ENCODE measurements around the gene ZNF28.
"Not testable (repeated sequence)": the region's sequence is repeated elsewhere in the genome, so short reads cannot be mapped to it uniquely, and the experiment has no call there.

The ZNF28 gene

GRCh38 chr19:52821204-52821960, at the start of gene ZNF28:
Gene ZNF28 (minus strand): TSS chr19:52821633. CDS start chr19:52817958, 3,675 bp downstream.
- peak; percentile 15 to 72 for DNase-seq (ENCODE audit: low read depth in 1 of 2, low spot score in 1 of 2)
- in situ Hi-C loops (cut with HindIII; ENCODE audit: low pct_unique_long_range_greater_than_20kb, low sequenced_read_pairs) = not testable (repeated sequence)

GRCh38 chr19:52868031-52868430, 46.6 kb upstream of the ZNF28 start:
- DNase-seq (ENCODE audit: low read depth in 1 of 2, low spot score in 1 of 2); in situ Hi-C loops (cut with HindIII; ENCODE audit: low pct_unique_long_range_greater_than_20kb, low sequenced_read_pairs): not testable (repeated sequence)

GRCh38 chr19:52857378-52858191, 36.2 kb upstream of the ZNF28 start, which contains the start of gene ZNF468:
Gene ZNF468 (minus strand): TSS chr19:52857619. CDS start chr19:52854272, 3,347 bp downstream.
- in situ Hi-C loops (cut with HindIII; ENCODE audit: low pct_unique_long_range_greater_than_20kb, low sequenced_read_pairs) = not testable (repeated sequence)
- DNase-seq (ENCODE audit: low read depth in 1 of 2, low spot score in 1 of 2) = peak; percentile 31 to 68

- in situ Hi-C loops (cut with HindIII; ENCODE audit: low pct_unique_long_range_greater_than_20kb, low sequenced_read_pairs) = not testable (repeated sequence)
- DNase-seq (ENCODE audit: low read depth in 1 of 2, low spot score in 1 of 2) = peak in 1 of 2 experiments; percentile 3
These were observed 35.3 kb upstream of the ZNF28 start for GRCh38 chr19:52856540-52857377.

- in situ Hi-C loops (cut with HindIII; ENCODE audit: low pct_unique_long_range_greater_than_20kb, low sequenced_read_pairs); DNase-seq (ENCODE audit: low read depth in 1 of 2, low spot score in 1 of 2): not testable (repeated sequence)
These were observed 25.9 kb upstream of the ZNF28 start for GRCh38 chr19:52847352-52847751.

GRCh38 chr19:52840825-52841465, 19.5 kb upstream of the ZNF28 start:
- DNase-seq (ENCODE audit: low read depth in 1 of 2, low spot score in 1 of 2); in situ Hi-C loops (cut with HindIII; ENCODE audit: low pct_unique_long_range_greater_than_20kb, low sequenced_read_pairs): not testable (repeated sequence)

- DNase-seq (ENCODE audit: low read depth in 1 of 2, low spot score in 1 of 2); in situ Hi-C loops (cut with HindIII; ENCODE audit: low pct_unique_long_range_greater_than_20kb, low sequenced_read_pairs): not testable (repeated sequence)
These were observed 12.9 kb upstream of the ZNF28 start for GRCh38 chr19:52834289-52834688.

- DNase-seq (ENCODE audit: low read depth in 1 of 2, low spot score in 1 of 2); in situ Hi-C loops (cut with HindIII; ENCODE audit: low pct_unique_long_range_greater_than_20kb, low sequenced_read_pairs): not testable (repeated sequence)
These were observed 12.1 kb upstream of the ZNF28 start for GRCh38 chr19:52833541-52833940.

- in situ Hi-C loops (cut with HindIII; ENCODE audit: low pct_unique_long_range_greater_than_20kb, low sequenced_read_pairs); DNase-seq (ENCODE audit: low read depth in 1 of 2, low spot score in 1 of 2): not testable (repeated sequence)
These were observed 8.4 kb upstream of the ZNF28 start for GRCh38 chr19:52829866-52830265.

- no peak for TF ChIP-seq JUND (IDR thresholded peaks at IDR 0.05; ENCODE audit: low read depth)
- no peak for DNase-seq (ENCODE audit: low read depth in 1 of 2, low spot score in 1 of 2)
- in situ Hi-C loops (cut with HindIII; ENCODE audit: low pct_unique_long_range_greater_than_20kb, low sequenced_read_pairs) = no loop called here
These were observed 4.3 kb upstream of the ZNF28 start for GRCh38 chr19:52825765-52826164.

- TF ChIP-seq JUND (IDR thresholded peaks at IDR 0.05; ENCODE audit: low read depth) = no peak
- in situ Hi-C loops (cut with HindIII; ENCODE audit: low pct_unique_long_range_greater_than_20kb, low sequenced_read_pairs) = no loop called here
- no peak for DNase-seq (ENCODE audit: low read depth in 1 of 2, low spot score in 1 of 2)
These were observed 2.2 kb upstream of the ZNF28 start for GRCh38 chr19:52823676-52824075.

- peak in 1 of 2 experiments; percentile 35 for DNase-seq (ENCODE audit: low read depth in 1 of 2, low spot score in 1 of 2)
- in situ Hi-C loops (cut with HindIII; ENCODE audit: low pct_unique_long_range_greater_than_20kb, low sequenced_read_pairs) = not testable (repeated sequence)
These were observed 795 bp downstream of the ZNF28 start for GRCh38 chr19:52820472-52821203.
